GM10248 (cell line): ENCODE measurements around the gene RXRB.
"Not testable (repeated sequence)": the region's sequence is repeated elsewhere in the genome, so short reads cannot be mapped to it uniquely, and the experiment has no call there.

Source experiments
- CTCF ChIA-PET: fragments of 300-600 bp; sonication (Branson Sonifier 250); formaldehyde crosslinking; extraction: SDS; loops from one replicate; lab custom pipeline; 2021; ENCODE audit warnings: antibody characterized with exemption; lab: Yijun Ruan, JAX
- POLR2A ChIA-PET: fragments of 350-650 bp; sonication (Branson Sonifier 250); formaldehyde crosslinking; extraction: SDS; loops from one replicate; lab custom pipeline; 2020; ENCODE audit warnings: antibody characterized with exemption; lab: Yijun Ruan, JAX
- DNase-seq: peaks from one replicate; pipeline ENCODE4 v3.0.0; 2012; ENCODE audit errors: extremely low spot score
- CTCF ChIP-seq: IDR thresholded peaks from 2 replicates; pipeline ENCODE4 v1.5.1; 2012; ENCODE audit warnings: mild to moderate bottlenecking, low read depth; ENCODE audit errors: extremely low read depth, missing control alignments, control extremely low read depth

RXRB gene

GRCh38 chr6:33160728-33161344, 39.6 kb downstream of the RXRB start:
- POLR2A ChIA-PET = no interaction called here
- no peak for TF ChIP-seq CTCF

GRCh38 chr6:33160096-33160495, 40.4 kb downstream of the RXRB start:
- no peak for DNase-seq
- POLR2A ChIA-PET = no interaction called here
- no peak for TF ChIP-seq CTCF
- CTCF ChIA-PET = interaction anchor here (0.6 to 4.9 kb wide), 12 partner anchors 8 to 95 kb away, joined by 3 to 41 read pairs (median 5); no protein-coding TSS in a partner anchor

More at GRCh38 chr6:33160728-33161344, 39.6 kb downstream of the RXRB start:
- DNase-seq = no peak
- CTCF ChIA-PET = interaction anchor here (0.6 to 4.9 kb wide), 21 partner anchors 10 to 220 kb away, joined by 3 to 41 read pairs (median 4); partner anchors contain the start of genes HLA-DMA and HLA-DMB

- CTCF ChIA-PET = interaction anchor here (1.0 to 3.7 kb wide), 5 partner anchors 8 to 271 kb away, joined by 3 to 27 read pairs (median 3); no protein-coding TSS in a partner anchor
- POLR2A ChIA-PET = no interaction called here
Measured at GRCh38 chr6:33156964-33157363, 43.5 kb downstream of the RXRB start.

GRCh38 chr6:33156561-33156960, 43.9 kb downstream of the RXRB start:
- CTCF ChIA-PET = interaction anchor here (1.0 to 3.7 kb wide), 3 partner anchors 7 to 92 kb away, joined by 3 to 27 read pairs (median 5); no protein-coding TSS in a partner anchor
- TF ChIP-seq CTCF = no peak
- no peak for DNase-seq
- POLR2A ChIA-PET = no interaction called here

More at GRCh38 chr6:33156964-33157363, 43.5 kb downstream of the RXRB start:
- no peak for DNase-seq
- TF ChIP-seq CTCF = no peak

- ChIA-PET CTCF (interaction anchor here (0.8 to 7.7 kb wide), 12 partner anchors 8 to 157 kb away, joined by 3 to 52 read pairs (median 4); partner anchors contain the start of gene HLA-DPA1), POLR2A (no interaction called here)
- TF ChIP-seq CTCF = no peak
- no peak for DNase-seq
Measured at GRCh38 chr6:33154349-33154748, 46.1 kb downstream of the RXRB start.

GRCh38 chr6:33151050-33151449, 49.4 kb downstream of the RXRB start:
- CTCF ChIA-PET = interaction anchor here (0.9 to 8.5 kb wide), 12 partner anchors 7 to 140 kb away, joined by 3 to 86 read pairs (median 8); no protein-coding TSS in a partner anchor
- POLR2A ChIA-PET = no interaction called here

GRCh38 chr6:33150560-33150959, 49.9 kb downstream of the RXRB start:
- POLR2A ChIA-PET, DNase-seq: not testable (repeated sequence)
- CTCF ChIA-PET = interaction anchor here (0.9 to 8.5 kb wide), 18 partner anchors 8 to 166 kb away, joined by 3 to 86 read pairs (median 6); no protein-coding TSS in a partner anchor

More at GRCh38 chr6:33151050-33151449, 49.4 kb downstream of the RXRB start:
- no peak for TF ChIP-seq CTCF
- no peak for DNase-seq
